A673 (cell line): ENCODE measurements around the gene DNM1.

Experiments
- CTCF ChIP-seq: fragments of 300-800, 200-600 bp; sonication (generic); conservative IDR thresholded peaks from 2 replicates; pipeline ENCODE4 v1.5.1; 2017; ENCODE audit warnings: low read depth, mild to moderate bottlenecking, antibody characterized with exemption, low read length, moderate library complexity, mixed read lengths
- EZH2 ChIP-seq: fragments of 200-600 bp; sonication (generic); IDR thresholded peaks from 2 replicates; pipeline ENCODE4 v1.6.1; 2017; ENCODE audit warnings: borderline replicate concordance, low read depth, mild to moderate bottlenecking, mixed read lengths, antibody characterized with exemption, low read length; ENCODE audit not compliant: poor library complexity, severe bottlenecking

GRCh38 chr9:128175102-128175563, 28.0 kb upstream of the DNM1 start:
- no peak for TF ChIP-seq CTCF
- TF ChIP-seq EZH2: no peak
